CD4-positive, alpha-beta T cell treated with Interferon gamma for 1 hour (primary cell): Measurements from ENCODE around the gene KMT5C.

Experiments used
- DNase-seq: peaks from one replicate; pipeline ENCODE4 v3.0.0-alpha.2; 2020

The KMT5C gene

GRCh38 chr19:55369653-55370304, 30.1 kb downstream of the KMT5C start:
- DNase-seq: no peak

- no peak for DNase-seq
Measured at GRCh38 chr19:55370305-55370988, 30.8 kb downstream of the KMT5C start, which contains the start of gene IL11. Gene IL11 (minus strand): TSS chr19:55370463. CDS start chr19:55370310, 153 bp downstream.

- DNase-seq: no peak
Measured at GRCh38 chr19:55372316-55373081, 32.8 kb downstream of the KMT5C start.

GRCh38 chr19:55373306-55373992, 33.8 kb downstream of the KMT5C start:
- no peak for DNase-seq

GRCh38 chr19:55373993-55374757, 34.5 kb downstream of the KMT5C start:
- no peak for DNase-seq

- DNase-seq: no peak
Measured at GRCh38 chr19:55376241-55376933, 36.7 kb downstream of the KMT5C start, which contains the start of gene TMEM190. Gene TMEM190 (plus strand): TSS chr19:55376826. CDS start chr19:55376854, 28 bp downstream.

- no peak for DNase-seq
Measured at GRCh38 chr19:55377356-55378131, 37.9 kb downstream of the KMT5C start.

GRCh38 chr19:55379174-55379573, 39.5 kb downstream of the KMT5C start:
- DNase-seq: no peak

- no peak for DNase-seq
Measured at GRCh38 chr19:55382013-55382412, 42.3 kb downstream of the KMT5C start.

- no peak for DNase-seq
Measured at GRCh38 chr19:55382522-55383054, 42.9 kb downstream of the KMT5C start.

GRCh38 chr19:55383279-55384130, 43.8 kb downstream of the KMT5C start:
- DNase-seq: peak; percentile 45

- DNase-seq: no peak
Measured at GRCh38 chr19:55384131-55384919, 44.6 kb downstream of the KMT5C start, which contains the start of gene TMEM238. Gene TMEM238 (minus strand): TSS chr19:55384292. CDS start chr19:55384259, 33 bp downstream.

- peak; percentile 94 for DNase-seq
Measured at GRCh38 chr19:55384920-55385723, 45.4 kb downstream of the KMT5C start.

- DNase-seq: peak; percentile 98
Measured at GRCh38 chr19:55385724-55386492, 46.2 kb downstream of the KMT5C start, which contains the start of gene RPL28. Gene RPL28 (plus strand): TSS chr19:55385932. CDS start chr19:55386358, 426 bp downstream.

- no peak for DNase-seq
Measured at GRCh38 chr19:55386493-55386971, 46.9 kb downstream of the KMT5C start.

GRCh38 chr19:55387736-55388497, 48.2 kb downstream of the KMT5C start:
- no peak for DNase-seq
